B cell (primary cell): ENCODE results near the gene RNH1. TPM values are rescaled to one million over a fixed set of nuclear protein-coding genes. Genes with fewer than 3 reads are reported as not detected.

Source experiments
- ATAC-seq: fragments of 200-7000 bp; cut with Tn5 transposase; one replicate; pipeline ENCODE4 v1.10.0; 2021; ENCODE audit warnings: low read depth, mild to moderate bottlenecking, moderate number of reproducible peaks, moderate library complexity
- CTCF ChIA-PET: fragments of 350-600 bp; sonication (Branson Sonifier 250); formaldehyde crosslinking; loops from one replicate; lab custom pipeline; 2021; ENCODE audit warnings: antibody characterized with exemption, inconsistent platforms; lab: Charles Lee
- POLR2A ChIA-PET: fragments of 350-600 bp; sonication (Branson Sonifier 250); formaldehyde crosslinking; loops from one replicate; lab custom pipeline; 2021; ENCODE audit warnings: antibody characterized with exemption; lab: Charles Lee
- DNase-seq: peaks from one replicate; pipeline ENCODE4 v3.0.0; 2013
- H2AFZ ChIP-seq: 2 replicates; pipeline ENCODE4 v1.6.1; 2012; ENCODE audit warnings: mild to moderate bottlenecking, low read depth, low read length; ENCODE audit not compliant: insufficient read depth, poor library complexity, severe bottlenecking
- H3K27ac ChIP-seq, 2 donors: 1 replicate in 1 of 2; 2 replicates in 1 of 2; pipeline ENCODE4 v1.5.1; 2012 to 2013; ENCODE audit warnings: low read length in 2 of 2, mild to moderate bottlenecking in 2 of 2, moderate library complexity in 1 of 2
- H3K27me3 ChIP-seq, 4 experiments: fragments of 200-600 bp in 1 of 4; sonication (generic) in 1 of 4; replicated peaks in 1 of 4; 1 replicate in 2 of 4; 2 replicates in 2 of 4; pipeline versions ENCODE4 v1.6.1 to v1.7.0; 2013 to 2016; ENCODE audit warnings: low read length in 3 of 4, mild to moderate bottlenecking in 2 of 4, mixed read lengths in 1 of 4, moderate library complexity in 1 of 4; ENCODE audit not compliant: insufficient read depth in 4 of 4, control insufficient read depth in 3 of 4; ENCODE audit errors: control extremely low read depth in 1 of 4
- H3K36me3 ChIP-seq, 2 experiments: replicated peaks in 1 of 2; 1 replicate in 1 of 2; 2 replicates in 1 of 2; pipeline versions ENCODE4 v1.6.1 to v1.7.1; 2013; ENCODE audit warnings: low read length in 1 of 2; ENCODE audit not compliant: insufficient read depth in 2 of 2, control insufficient read depth in 1 of 2; ENCODE audit errors: control extremely low read depth in 1 of 2, extremely low read depth in 1 of 2
- H3K4me1 ChIP-seq, 2 donors: fragments of 200-600 bp in 1 of 2; sonication (generic) in 1 of 2; 1 replicate in 1 of 2; 2 replicates in 1 of 2; pipeline versions ENCODE4 v1.5.1 to v1.6.1; 2013 to 2017; ENCODE audit warnings: low read length in 2 of 2; ENCODE audit not compliant: control insufficient read depth in 2 of 2, insufficient read depth in 2 of 2
- H3K4me2 ChIP-seq: replicated peaks from 2 replicates; pipeline ENCODE3; 2012; ENCODE audit warnings: mild to moderate bottlenecking, low read depth, low read length; ENCODE audit not compliant: poor library complexity, severe bottlenecking
- H3K4me3 ChIP-seq, 5 experiments: fragments of 200-600 bp in 1 of 5; sonication (generic) in 1 of 5; 1 replicate in 3 of 5; 2 replicates in 2 of 5; pipeline versions ENCODE4 v1.5.1 to v1.7.0; 2011 to 2016; ENCODE audit warnings: low read length in 4 of 5, mild to moderate bottlenecking in 4 of 5, low read depth in 2 of 5, control low read depth in 1 of 5, moderate library complexity in 1 of 5; ENCODE audit not compliant: insufficient read depth in 1 of 5; ENCODE audit errors: control extremely low read depth in 1 of 5, extremely low read depth in 1 of 5
- H3K79me2 ChIP-seq: fragments of 200-600 bp; sonication (generic); one replicate; pipeline ENCODE4 v1.6.0; 2016; ENCODE audit warnings: low read length; ENCODE audit not compliant: control insufficient read depth, insufficient read depth
- H3K9ac ChIP-seq: fragments of 200-600 bp; sonication (generic); 2 replicates; pipeline ENCODE4 v1.6.1; 2017; ENCODE audit warnings: mild to moderate bottlenecking, low read length, moderate library complexity
- H3K9me3 ChIP-seq, 3 donors: one replicate each; pipeline versions ENCODE4 v1.6.1 to v1.7.1; 2013; ENCODE audit warnings: low read length in 2 of 3; ENCODE audit not compliant: control insufficient read depth in 2 of 3, insufficient read depth in 1 of 3; ENCODE audit errors: control extremely low read depth in 1 of 3
- H4K20me1 ChIP-seq: 2 replicates; pipeline ENCODE4 v1.6.0; 2012; ENCODE audit warnings: mild to moderate bottlenecking, low read length; ENCODE audit not compliant: insufficient read depth, control insufficient read depth, poor library complexity, severe bottlenecking
- H3K27ac Mint-ChIP-seq: one replicate; pipeline ENCODE4 v1.8.0; 2021; ENCODE audit warnings: mixed read lengths
- H3K27me3 Mint-ChIP-seq: one replicate; pipeline ENCODE4 v1.8.0; 2021; ENCODE audit warnings: mixed read lengths
- H3K4me1 Mint-ChIP-seq: one replicate; pipeline ENCODE4 v1.8.0; 2021; ENCODE audit warnings: mixed read lengths
- H3K4me3 Mint-ChIP-seq: one replicate; pipeline ENCODE4 v1.8.0; 2021; ENCODE audit warnings: mixed read lengths
- H3K9me3 Mint-ChIP-seq: one replicate; pipeline ENCODE4 v1.8.0; 2022; ENCODE audit warnings: mixed read lengths; ENCODE audit not compliant: insufficient read depth
- CTCF ChIP-seq: fragments of 200-600 bp; IDR thresholded peaks from one replicate; pipeline ENCODE4 v1.8.0; 2022; ENCODE audit warnings: antibody characterized with exemption, mild to moderate bottlenecking
- EZH2 ChIP-seq: IDR thresholded peaks from 2 replicates; pipeline ENCODE4 v1.6.1; 2012; ENCODE audit warnings: borderline replicate concordance, low read depth, mild to moderate bottlenecking, moderate library complexity, low read length; ENCODE audit not compliant: insufficient read depth, poor library complexity, severe bottlenecking
- WGBS: methylation state at CpG from one replicate; pipeline ENCODE4 v1.1.5; 2013; ENCODE audit warnings: missing lambda C conversion rate; ENCODE audit not compliant: insufficient coverage; 5-methylcytosine and 5-hydroxymethylcytosine counted together
- intact Hi-C: fragments of 100-400 bp; cut with micrococcal nuclease; formaldehyde crosslinking; loops from one replicate; pipeline ENCODE4 v1.10.0; 2022
- polyA plus RNA-seq: library from polyadenylated mRNA; depleted of rRNA; stranded (reverse); fragments of >200 nt; gene quantifications from 2 replicates; pipeline ENCODE4 v1.2.3, GENCODE V29; 2012
- total RNA-seq, 2 donors: library from RNA; stranded (reverse); fragments of 120-200 nt in 1 of 2; gene quantifications; 1 replicate in 1 of 2; 2 replicates in 1 of 2; pipeline versions ENCODE4 v1.2.3 to v1.2.4, GENCODE V29; 2013 to 2022

RNH1 gene
- total and polyA plus RNA-seq, 2 donors (not counting 1 experiment from before 2014, with no cell fraction given) = 81.0 to 159 TPM

- H3K79me2 ChIP-seq = no peaks in the 10 kb centered on the region
- H3K27ac ChIP-seq = no peak overlapping the region
- no peaks in the 10 kb centered on the region for H3K9me3 ChIP-seq
- no peak for DNase-seq
- ChIA-PET CTCF (no interaction called here), POLR2A (no interaction called here)
- 97% methylated on average over 14 of the region's 15 CpGs for WGBS
- H3K9ac ChIP-seq = no peak overlapping the region
- peaks cover 0 to 12% of the 10 kb centered on the region in 2 experiments for H3K36me3 ChIP-seq
- TF ChIP-seq CTCF (no peak), EZH2 (no peak)
- no peaks in the 10 kb centered on the region for H4K20me1 ChIP-seq
- Mint-ChIP-seq H3K4me1 (no peaks in the 10 kb centered on the region), H3K27me3 (no peaks in the 10 kb centered on the region), H3K27ac (no peak overlapping the region), H3K9me3 (no peaks in the 10 kb centered on the region), H3K4me3 (no peak overlapping the region)
- no peak overlapping the region for H3K4me3 ChIP-seq
- no peak overlapping the region for H3K4me2 ChIP-seq
- no peaks in the 10 kb centered on the region for H3K27me3 ChIP-seq
- H2AFZ ChIP-seq = no peak overlapping the region
- no peak for ATAC-seq
- intact Hi-C loops = no loop called here
- no peaks in the 10 kb centered on the region for H3K4me1 ChIP-seq
These were observed 16.1 kb downstream of the RNH1 start for GRCh38 chr11:490930-491260.

GRCh38 chr11:490186-490929 is 16.7 kb downstream of the RNH1 start:
- ATAC-seq (no peak), DNase-seq (no peak)
- Histone ChIP-seq H3K79me2 (no peaks in the 10 kb centered on the region), H2AFZ (no peak overlapping the region), H3K9me3 (no peaks in the 10 kb centered on the region), H3K9ac (no peak overlapping the region), H3K4me1 (no peaks in the 10 kb centered on the region), H3K27ac (no peak overlapping the region), H4K20me1 (no peaks in the 10 kb centered on the region), H3K4me2 (no peak overlapping the region), H3K4me3 (no peak overlapping the region), H3K27me3 (no peaks in the 10 kb centered on the region), H3K36me3 (peaks cover 0 to 9% of the 10 kb centered on the region in 2 experiments)
- no peaks in the 10 kb centered on the region for H3K27me3 Mint-ChIP-seq
- ChIA-PET POLR2A (no interaction called here), CTCF (no interaction called here)
- intact Hi-C loops = no loop called here
- no peak overlapping the region for H3K27ac Mint-ChIP-seq
- no peak overlapping the region for H3K4me3 Mint-ChIP-seq
- WGBS = 94% methylated on average over 38 of the region's 38 CpGs
- TF ChIP-seq CTCF = no peak
- no peak for TF ChIP-seq EZH2
- no peaks in the 10 kb centered on the region for H3K9me3 Mint-ChIP-seq
- no peaks in the 10 kb centered on the region for H3K4me1 Mint-ChIP-seq
